Lower lobe of right lung (tissue), 2 donors: ENCODE results near the gene KIF22. TPM values are rescaled to one million over a fixed set of nuclear protein-coding genes. Genes with fewer than 3 reads are reported as not detected.

Source experiments
- ATAC-seq, 2 donors: fragments of 200-7000 bp; cut with Tn5 transposase; one replicate each; pipeline ENCODE4 v1.9.1; 2020 to 2022; ENCODE audit warnings: mild to moderate bottlenecking in 2 of 2, moderate library complexity in 2 of 2
- DNase-seq: peaks from one replicate; pipeline ENCODE4 v3.0.0-alpha.2; 2020
- H3K27ac ChIP-seq: fragments of 200-600 bp; one replicate; pipeline ENCODE4 v1.8.0; 2022
- H3K27me3 ChIP-seq: fragments of 200-600 bp; one replicate; pipeline ENCODE4 v1.8.0; 2022; ENCODE audit warnings: low read depth
- H3K36me3 ChIP-seq: fragments of 200-600 bp; one replicate; pipeline ENCODE4 v1.8.0; 2022; ENCODE audit warnings: mild to moderate bottlenecking
- H3K4me1 ChIP-seq: fragments of 200-600 bp; one replicate; pipeline ENCODE4 v1.8.0; 2022
- H3K4me3 ChIP-seq: fragments of 200-600 bp; one replicate; pipeline ENCODE4 v1.8.0; 2022; ENCODE audit warnings: mild to moderate bottlenecking
- H3K9me3 ChIP-seq: fragments of 200-600 bp; one replicate; pipeline ENCODE4 v1.8.0; 2022
- CTCF ChIP-seq: fragments of 200-600 bp; IDR thresholded peaks from one replicate; pipeline ENCODE4 v1.8.0; 2022; ENCODE audit warnings: antibody characterized with exemption, mild to moderate bottlenecking
- intact Hi-C: fragments of 100-400 bp; cut with DNase I; formaldehyde crosslinking; loops from one replicate; pipeline ENCODE4 v1.11.0; 2022
- total RNA-seq: library from RNA; stranded (reverse); fragmentation: NEBNext Ultra II Directional; extraction: Animal tissue kit (Norgen Biotek cat#: 25700); gene quantifications from one replicate; pipeline ENCODE4 v1.2.1, GENCODE V29; 2021
- donor health status: DM: no; HTN: yes; CAD: no; lungs with severe emphysema.

The KIF22 gene
- total RNA-seq, 1 donor from 2014 or later, result 21.8 TPM

DNA sequence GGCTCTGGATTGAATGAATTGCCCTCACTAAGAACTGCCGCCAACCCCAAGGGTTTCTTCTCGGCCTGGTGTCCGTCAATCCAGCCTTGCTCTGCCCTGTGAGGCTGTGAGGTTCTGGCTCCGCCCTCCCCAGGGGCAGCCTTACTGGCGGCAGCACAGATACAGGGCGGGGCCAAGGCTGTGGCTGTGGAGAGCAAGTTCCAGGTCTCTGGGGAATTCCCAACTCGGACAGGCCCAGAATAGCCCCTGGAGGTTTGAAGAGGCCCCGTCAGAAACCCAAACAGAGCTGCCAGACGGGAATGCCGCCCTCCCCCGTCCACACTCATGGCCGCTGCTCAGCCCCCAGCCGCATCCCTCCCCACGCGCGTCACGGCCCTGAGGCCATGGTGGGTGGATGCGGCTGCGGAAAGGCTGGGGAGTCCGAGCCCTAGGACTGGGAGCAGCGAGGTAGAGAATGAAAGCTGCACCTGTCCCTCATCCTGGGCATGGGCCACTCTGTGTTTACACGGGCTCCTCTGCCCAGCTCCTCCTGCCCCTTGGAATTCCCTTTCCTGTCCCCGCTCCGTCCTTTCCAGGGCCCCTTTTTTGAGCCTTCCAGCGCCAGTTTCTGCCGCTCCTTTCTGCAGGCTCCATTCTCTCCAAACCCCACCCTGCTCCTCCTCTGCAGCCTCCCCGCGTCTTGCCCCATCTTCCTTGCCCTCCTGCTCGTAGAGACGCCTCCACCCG, 20.8 kb downstream of the KIF22 start:
- TF ChIP-seq CTCF, result no peak
- H3K27me3 ChIP-seq, result no peaks in the 10 kb centered on the region
- peaks cover 21% of the 10 kb centered on the region for H3K36me3 ChIP-seq
- peaks cover 61% of the 10 kb centered on the region for H3K4me1 ChIP-seq
- intact Hi-C loops, result no loop called here
- DNase-seq, result peak; percentile 98
- ATAC-seq, result peak; percentile 79 to 80
- H3K4me3 ChIP-seq, result peak overlapping the region; percentile 61
- peak overlapping the region; percentile 80 for H3K27ac ChIP-seq
- H3K9me3 ChIP-seq, result no peaks in the 10 kb centered on the region

GRCh38 chr16:29811896-29812665, 21.5 kb downstream of the KIF22 start, which contains the start of gene PRRT2:
Gene PRRT2, plus strand, starts transcription at chr16:29812193. Its CDS starts 862 bp downstream, at chr16:29813055.
- ATAC-seq, result no peak
- DNase-seq, result peak; percentile 73
- no peaks in the 10 kb centered on the region for H3K9me3 ChIP-seq
- peaks cover 21% of the 10 kb centered on the region for H3K36me3 ChIP-seq
- no peak for TF ChIP-seq CTCF
- H3K27me3 ChIP-seq, result no peaks in the 10 kb centered on the region
- H3K4me3 ChIP-seq, result peak within 1 kb of the TSS; percentile 61
- H3K4me1 ChIP-seq, result peaks cover 65% of the 10 kb centered on the region
- intact Hi-C loops, result no loop called here
- H3K27ac ChIP-seq, result peak within 1 kb of the TSS; percentile 80

GRCh38 chr16:29812754-29813643, 22.4 kb downstream of the KIF22 start:
- intact Hi-C loops, result no loop called here
- Histone ChIP-seq H3K36me3 (peaks cover 27% of the 10 kb centered on the region), H3K4me1 (peaks cover 68% of the 10 kb centered on the region), H3K4me3 (peak overlapping the region; percentile 61), H3K9me3 (no peaks in the 10 kb centered on the region), H3K27ac (peak overlapping the region; percentile 31), H3K27me3 (no peaks in the 10 kb centered on the region)
- no peak for ATAC-seq
- DNase-seq, result no peak
- TF ChIP-seq CTCF, result no peak

- DNase-seq, result no peak
- Histone ChIP-seq H3K4me1 (peaks cover 68% of the 10 kb centered on the region), H3K9me3 (no peaks in the 10 kb centered on the region), H3K36me3 (peaks cover 31% of the 10 kb centered on the region), H3K4me3 (no peak overlapping the region), H3K27me3 (no peaks in the 10 kb centered on the region), H3K27ac (no peak overlapping the region)
- TF ChIP-seq CTCF, result no peak
- no peak for ATAC-seq
- intact Hi-C loops, result no loop called here
Measured at GRCh38 chr16:29813644-29814562, 23.4 kb downstream of the KIF22 start.
